Esophagus mucosa (tissue), 1 donor: ENCODE measurements around the gene MRPL33. TPM values are rescaled to one million over a fixed set of nuclear protein-coding genes. Genes with fewer than 3 reads are reported as not detected.
A peak's percentile ranks its signal among the peaks of the same experiment; 100 is the strongest.

ENCODE experiments used
- ATAC-seq: fragments of 200-7000 bp; cut with Tn5 transposase; one replicate; pipeline ENCODE4 v1.9.1; 2020
- total RNA-seq: library from RNA; stranded (reverse); gene quantifications from one replicate; pipeline ENCODE4 v1.2.4, GENCODE V29; 2023
- donor health status: DM: yes; HTN: yes; CAD: no.

The MRPL33 gene
- total RNA-seq, 1 donor from 2014 or later: 37.3 TPM

GRCh38 chr2:27779417-27780055 lies 8.0 kb downstream of the MRPL33 start:
- no peak for ATAC-seq

GRCh38 chr2:27781496-27781895 lies 10.0 kb downstream of the MRPL33 start:
- ATAC-seq: no peak

- ATAC-seq: no peak
Observed at GRCh38 chr2:27782701-27783100, 11.2 kb downstream of the MRPL33 start.

- no peak for ATAC-seq
Observed at GRCh38 chr2:27790796-27791195, 19.3 kb downstream of the MRPL33 start.

GRCh38 chr2:27792759-27793158 lies 21.2 kb downstream of the MRPL33 start:
- ATAC-seq: peak; percentile 45

GRCh38 chr2:27795093-27795834 lies 23.7 kb downstream of the MRPL33 start:
- no peak for ATAC-seq

GRCh38 chr2:27795868-27796277 lies 24.4 kb downstream of the MRPL33 start:
- no peak for ATAC-seq

- no peak for ATAC-seq
Observed at GRCh38 chr2:27796791-27797765, 25.6 kb downstream of the MRPL33 start.

- ATAC-seq: no peak
Observed at GRCh38 chr2:27797841-27798240, 26.3 kb downstream of the MRPL33 start.

- ATAC-seq: no peak
Observed at GRCh38 chr2:27798486-27798885, 27.0 kb downstream of the MRPL33 start.

- peak; percentile 77 for ATAC-seq
Observed at GRCh38 chr2:27798948-27799645, 27.6 kb downstream of the MRPL33 start.

GRCh38 chr2:27799646-27800010 lies 28.1 kb downstream of the MRPL33 start:
- no peak for ATAC-seq

GRCh38 chr2:27800856-27801255 lies 29.3 kb downstream of the MRPL33 start:
- no peak for ATAC-seq

GRCh38 chr2:27802547-27802946 lies 31.0 kb downstream of the MRPL33 start:
- no peak for ATAC-seq

- ATAC-seq: no peak
Observed at GRCh38 chr2:27803046-27803445, 31.5 kb downstream of the MRPL33 start.

GRCh38 chr2:27804146-27804545 lies 32.6 kb downstream of the MRPL33 start:
- ATAC-seq: no peak

- ATAC-seq: no peak
Observed at GRCh38 chr2:27805180-27805579, 33.7 kb downstream of the MRPL33 start.

- no peak for ATAC-seq
Observed at GRCh38 chr2:27806311-27807059, 35.0 kb downstream of the MRPL33 start.

GRCh38 chr2:27807476-27807875 lies 36.0 kb downstream of the MRPL33 start:
- no peak for ATAC-seq

GRCh38 chr2:27808418-27808817 lies 36.9 kb downstream of the MRPL33 start:
- no peak for ATAC-seq

GRCh38 chr2:27808984-27809383 lies 37.5 kb downstream of the MRPL33 start:
- no peak for ATAC-seq

- peak; percentile 91 for ATAC-seq
Observed at GRCh38 chr2:27809761-27810241, 38.3 kb downstream of the MRPL33 start.
